ENCODE measurements around the gene MROH8. TPM values are rescaled to one million over a fixed set of nuclear protein-coding genes. Genes with fewer than 3 reads are reported as not detected.

MROH8 gene
- total RNA-seq, 2 donors from 2014 or later = 3.8 to 5.8 TPM

- no peaks in the 10 kb centered on the region for H3K27me3 ChIP-seq
- peaks cover 0 to 28% of the 10 kb centered on the region in 2 donors for H3K4me1 ChIP-seq
- peaks cover 42% of the 10 kb centered on the region for H3K36me3 ChIP-seq
- DNase-seq (ENCODE audit: low spot score) = no peak
- no peak for TF ChIP-seq CTCF (IDR thresholded peaks at IDR 0.05)
- no peak overlapping the region for H3K27ac ChIP-seq
- H3K4me3 ChIP-seq = no peak overlapping the region
- no peaks in the 10 kb centered on the region for H3K9me3 ChIP-seq
Measured at GRCh38 chr20:37223053-37223452, 43.7 kb upstream of the MROH8 start.

GRCh38 chr20:37222086-37222485 is 42.7 kb upstream of the MROH8 start:
- TF ChIP-seq CTCF (IDR thresholded peaks at IDR 0.05) = no peak
- H3K4me3 ChIP-seq = no peak overlapping the region
- H3K4me1 ChIP-seq = peaks cover 0 to 19% of the 10 kb centered on the region in 2 donors
- H3K9me3 ChIP-seq = no peaks in the 10 kb centered on the region
- H3K27ac ChIP-seq = no peak overlapping the region
- no peaks in the 10 kb centered on the region for H3K27me3 ChIP-seq
- H3K36me3 ChIP-seq = peaks cover 48% of the 10 kb centered on the region
- DNase-seq (ENCODE audit: low spot score) = no peak

GRCh38 chr20:37220731-37221130 is 41.4 kb upstream of the MROH8 start:
- Histone ChIP-seq H3K36me3 (peaks cover 48% of the 10 kb centered on the region), H3K27me3 (no peaks in the 10 kb centered on the region), H3K9me3 (no peaks in the 10 kb centered on the region), H3K4me3 (no peak overlapping the region), H3K27ac (no peak overlapping the region), H3K4me1 (peaks cover 0 to 9% of the 10 kb centered on the region in 2 donors)
- no peak for TF ChIP-seq CTCF (IDR thresholded peaks at IDR 0.05)
- no peak for DNase-seq (ENCODE audit: low spot score)

GRCh38 chr20:37219751-37220668 is 40.7 kb upstream of the MROH8 start:
- H3K27ac ChIP-seq = no peak overlapping the region

GRCh38 chr20:37218976-37219375 is 39.6 kb upstream of the MROH8 start:
- Histone ChIP-seq H3K36me3 (peaks cover 42% of the 10 kb centered on the region), H3K27ac (no peak overlapping the region), H3K27me3 (no peaks in the 10 kb centered on the region), H3K4me3 (no peak overlapping the region), H3K4me1 (peaks cover 0 to 9% of the 10 kb centered on the region in 2 donors), H3K9me3 (no peaks in the 10 kb centered on the region)
- no peak for DNase-seq (ENCODE audit: low spot score)
- TF ChIP-seq CTCF (IDR thresholded peaks at IDR 0.05) = no peak

More at GRCh38 chr20:37219751-37220668, 40.7 kb upstream of the MROH8 start:
- Histone ChIP-seq H3K27me3 (no peaks in the 10 kb centered on the region), H3K9me3 (no peaks in the 10 kb centered on the region), H3K4me1 (peaks cover 0 to 9% of the 10 kb centered on the region in 2 donors), H3K4me3 (no peak overlapping the region), H3K36me3 (peaks cover 45% of the 10 kb centered on the region)
- no peak for TF ChIP-seq CTCF (IDR thresholded peaks at IDR 0.05)
- DNase-seq (ENCODE audit: low spot score) = no peak

Measured in right atrium auricular region (tissue), 2 donors.